ENCODE results near the gene OR8D1.

The OR8D1 gene

GRCh38 chr11:124344346-124344745 is 30.6 kb upstream of the OR8D1 start:
- no peak for TF ChIP-seq REST (IDR thresholded peaks at IDR 0.05; ENCODE audit: insufficient replicate concordance, low read depth)
- no peak for TF ChIP-seq CTCF (IDR thresholded peaks at IDR 0.05; ENCODE audit: insufficient read depth, low read length)
- TF ChIP-seq GABPA (IDR thresholded peaks at IDR 0.05; ENCODE audit: low read depth): no peak
- no peak for TF ChIP-seq SPI1 (IDR thresholded peaks at IDR 0.05; ENCODE audit: borderline replicate concordance, low read depth)
- TF ChIP-seq POLR2AphosphoS5 (IDR thresholded peaks at IDR 0.05; ENCODE audit: low read depth): no peak
- no peak for DNase-seq (ENCODE audit: low read depth in 1 of 2, low spot score in 1 of 2)
- H3K27ac ChIP-seq (replicated peaks): no peak overlapping the region
- no peaks in the 10 kb centered on the region for H3K27me3 ChIP-seq (ENCODE audit: insufficient read depth, poor library complexity, severe bottlenecking)
- H3K4me3 ChIP-seq (replicated peaks; ENCODE audit: insufficient read depth, low read length): no peak overlapping the region

- TF ChIP-seq REST (IDR thresholded peaks at IDR 0.05; ENCODE audit: insufficient replicate concordance, low read depth): no peak
- no peak for TF ChIP-seq POLR2AphosphoS5 (IDR thresholded peaks at IDR 0.05; ENCODE audit: low read depth)
- TF ChIP-seq CTCF (IDR thresholded peaks at IDR 0.05; ENCODE audit: insufficient read depth, low read length): no peak
- TF ChIP-seq SPI1 (IDR thresholded peaks at IDR 0.05; ENCODE audit: borderline replicate concordance, low read depth): no peak
- H3K27ac ChIP-seq (replicated peaks): no peak overlapping the region
- no peaks in the 10 kb centered on the region for H3K27me3 ChIP-seq (ENCODE audit: insufficient read depth, poor library complexity, severe bottlenecking)
- DNase-seq (ENCODE audit: low read depth in 1 of 2, low spot score in 1 of 2): no peak
- H3K4me3 ChIP-seq (replicated peaks; ENCODE audit: insufficient read depth, low read length): no peak overlapping the region
Measured at GRCh38 chr11:124340142-124340447, 26.3 kb upstream of the OR8D1 start.

GRCh38 chr11:124339396-124340141 is 25.8 kb upstream of the OR8D1 start:
- H3K4me3 ChIP-seq (replicated peaks; ENCODE audit: insufficient read depth, low read length): no peak overlapping the region

GRCh38 chr11:124331873-124332272 is 18.1 kb upstream of the OR8D1 start:
- H3K4me3 ChIP-seq (replicated peaks; ENCODE audit: insufficient read depth, low read length): no peak overlapping the region
- no peak for DNase-seq (ENCODE audit: low read depth in 1 of 2, low spot score in 1 of 2)
- TF ChIP-seq REST (IDR thresholded peaks at IDR 0.05; ENCODE audit: insufficient replicate concordance, low read depth) (no peak), POLR2AphosphoS5 (IDR thresholded peaks at IDR 0.05; ENCODE audit: low read depth) (no peak), SPI1 (IDR thresholded peaks at IDR 0.05; ENCODE audit: borderline replicate concordance, low read depth) (no peak), GABPA (IDR thresholded peaks at IDR 0.05; ENCODE audit: low read depth) (no peak), CTCF (IDR thresholded peaks at IDR 0.05; ENCODE audit: insufficient read depth, low read length) (no peak)
- H3K27ac ChIP-seq (replicated peaks): no peak overlapping the region
- H3K27me3 ChIP-seq (ENCODE audit: insufficient read depth, poor library complexity, severe bottlenecking): peaks cover 5% of the 10 kb centered on the region

More at GRCh38 chr11:124339396-124340141, 25.8 kb upstream of the OR8D1 start:
- peak in 1 of 2 experiments; percentile 35 for DNase-seq (ENCODE audit: low read depth in 1 of 2, low spot score in 1 of 2)
- TF ChIP-seq POLR2AphosphoS5 (IDR thresholded peaks at IDR 0.05; ENCODE audit: low read depth) (no peak), SPI1 (IDR thresholded peaks at IDR 0.05; ENCODE audit: borderline replicate concordance, low read depth) (peak; percentile 97)
- H3K27ac ChIP-seq (replicated peaks): no peak overlapping the region
- H3K27me3 ChIP-seq (ENCODE audit: insufficient read depth, poor library complexity, severe bottlenecking): no peaks in the 10 kb centered on the region

Measured in HL-60 (cell line).